Epithelial cell of esophagus (primary cell): Measurements from ENCODE around the gene PRDM16.

Source experiments
- DNase-seq: peaks from one replicate; pipeline ENCODE4 v3.0.0; 2010; ENCODE audit warnings: low read depth
- H3K4me3 ChIP-seq: 2 replicates; pipeline ENCODE4 v1.5.1; 2011; ENCODE audit warnings: mild to moderate bottlenecking, low read length, control low read depth
- CTCF ChIP-seq: IDR thresholded peaks from 2 replicates; pipeline ENCODE4 v1.5.1; 2011; ENCODE audit warnings: low read depth, mild to moderate bottlenecking, low read length, control low read depth, inconsistent platforms; ENCODE audit not compliant: insufficient read depth; ENCODE audit errors: missing control alignments

The PRDM16 gene

GRCh38 chr1:3166206-3166918 lies 97.4 kb downstream of the PRDM16 start:
- H3K4me3 ChIP-seq: no peak overlapping the region
- no peak for TF ChIP-seq CTCF
- DNase-seq: no peak

- no peak for DNase-seq
- TF ChIP-seq CTCF: no peak
- H3K4me3 ChIP-seq: no peak overlapping the region
These were observed 98.3 kb downstream of the PRDM16 start for GRCh38 chr1:3167255-3167654.

DNA sequence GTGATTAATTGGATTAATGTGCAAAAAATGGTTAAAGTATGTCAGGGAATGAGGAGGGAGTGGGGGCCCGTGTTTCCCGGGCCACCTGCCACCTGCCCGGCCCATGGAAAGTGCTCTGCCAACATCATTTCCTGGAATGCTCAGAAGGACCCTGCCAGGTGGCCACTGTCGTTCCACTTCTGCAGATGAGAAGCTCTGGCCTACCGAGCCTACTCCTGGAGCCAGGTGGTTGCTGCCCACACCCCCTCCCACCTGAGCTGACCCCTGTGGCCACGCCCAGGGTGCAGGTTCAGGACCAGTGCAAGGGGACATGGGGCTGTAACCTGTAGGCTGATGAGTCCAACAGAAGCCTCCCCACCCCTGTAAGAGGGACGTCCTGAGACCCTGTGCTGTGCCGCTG lies 99.7 kb downstream of the PRDM16 start:
- DNase-seq: no peak
- no peak for TF ChIP-seq CTCF
- no peak overlapping the region for H3K4me3 ChIP-seq

- no peak for DNase-seq
- no peak overlapping the region for H3K4me3 ChIP-seq
These were observed 100.8 kb downstream of the PRDM16 start for GRCh38 chr1:3169665-3170356.

DNA sequence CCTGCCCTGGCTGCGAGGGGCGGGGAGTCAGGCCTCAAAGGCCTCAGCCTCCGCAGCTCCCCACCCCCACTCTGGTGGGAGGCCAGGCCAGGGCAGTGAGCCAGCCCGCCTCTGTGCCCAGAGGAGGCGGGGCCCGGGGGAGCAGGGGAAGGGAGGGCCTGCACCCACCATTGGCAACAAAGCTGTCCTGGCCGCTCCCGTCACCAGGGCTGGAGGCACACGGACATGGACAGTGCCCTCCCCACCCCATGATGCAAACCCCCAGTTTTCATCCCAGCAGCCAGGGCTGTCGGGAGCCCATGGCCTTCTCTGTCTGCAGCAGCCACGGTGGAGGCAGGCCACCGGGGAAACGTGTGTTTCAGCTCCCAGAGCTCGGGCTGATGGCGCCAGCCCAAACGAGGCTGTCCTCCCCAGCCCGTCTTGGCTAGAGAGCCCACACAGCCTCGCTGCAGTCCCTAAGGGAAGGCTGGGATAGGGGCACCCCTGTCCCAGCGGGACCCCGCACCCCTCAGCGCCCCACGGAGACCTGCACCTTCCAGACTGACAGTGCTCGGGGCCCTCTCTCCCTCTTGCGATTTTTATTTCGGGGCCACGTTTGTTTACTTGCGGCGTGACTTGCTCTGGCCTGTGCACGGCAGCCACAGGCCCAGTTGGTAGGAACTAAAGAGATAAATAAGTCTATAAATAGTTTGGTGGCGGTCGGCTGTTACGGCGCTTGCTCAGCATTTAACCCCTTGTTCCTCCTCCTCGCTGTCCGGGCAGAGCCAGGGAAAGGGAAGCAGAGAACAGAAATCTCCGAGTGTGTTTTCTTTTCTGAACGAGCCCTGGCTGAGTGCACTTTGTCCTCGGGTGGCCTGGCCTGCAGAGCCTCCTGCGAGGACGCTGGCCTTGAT lies 101.8 kb downstream of the PRDM16 start:
- TF ChIP-seq CTCF: no peak
- DNase-seq: no peak
- no peak overlapping the region for H3K4me3 ChIP-seq

More at GRCh38 chr1:3169665-3170356, 100.8 kb downstream of the PRDM16 start:
- no peak for TF ChIP-seq CTCF

GRCh38 chr1:3171761-3172160 lies 102.8 kb downstream of the PRDM16 start:
- TF ChIP-seq CTCF: no peak
- no peak overlapping the region for H3K4me3 ChIP-seq
- DNase-seq: no peak
